Gastrocnemius medialis (tissue), 4 donors: ENCODE data around the gene GUF1. TPM values are rescaled to one million over a fixed set of nuclear protein-coding genes. Genes with fewer than 3 reads are reported as not detected.

Source experiments
- ATAC-seq, 2 donors: fragments of 150-250 bp; one replicate each; pipeline ENCODE4 v1.9.1; 2016
- DNase-seq, 2 donors: peaks; one replicate each; pipeline ENCODE4 v3.0.0-alpha.2; 2019
- H3K27ac ChIP-seq, 4 donors: fragments of 200-600 bp; sonication (generic); 1 replicate in 1 of 4; 2 replicates in 3 of 4; pipeline ENCODE4 v1.5.1; 2016 to 2018; ENCODE audit warnings: mild to moderate bottlenecking in 2 of 4, moderate library complexity in 1 of 4
- H3K27me3 ChIP-seq, 3 donors: fragments of 200-600 bp; sonication (generic) in 2 of 3; 1 replicate in 1 of 3; 2 replicates in 2 of 3; pipeline versions ENCODE4 v1.5.1 to v1.6.0; 2016 to 2019; ENCODE audit warnings: mild to moderate bottlenecking in 1 of 3, moderate library complexity in 1 of 3
- H3K36me3 ChIP-seq, 2 donors: fragments of 200-600 bp; sonication (generic) in 1 of 2; one replicate each; pipeline ENCODE4 v1.5.1; 2017 to 2018
- H3K4me1 ChIP-seq, 2 donors: fragments of 200-600 bp; sonication (generic) in 1 of 2; one replicate each; pipeline ENCODE4 v1.5.1; 2016 to 2017; ENCODE audit warnings: mild to moderate bottlenecking in 2 of 2
- H3K4me3 ChIP-seq, 4 donors: fragments of 200-600 bp; sonication (generic) in 3 of 4; 1 replicate in 1 of 4; 2 replicates in 3 of 4; pipeline ENCODE4 v1.5.1; 2016 to 2019; ENCODE audit warnings: mild to moderate bottlenecking in 2 of 4
- H3K9me3 ChIP-seq, 3 donors: fragments of 200-600 bp; sonication (generic) in 2 of 3; 1 replicate in 1 of 3; 2 replicates in 2 of 3; pipeline ENCODE4 v1.5.1; 2016 to 2019
- POLR2A ChIP-seq, 2 donors: fragments of 450-650 bp; IDR thresholded peaks; one replicate each; pipeline ENCODE4 v1.6.1; 2017; ENCODE audit warnings: antibody characterized with exemption in 2 of 2, mild to moderate bottlenecking in 2 of 2, moderate library complexity in 2 of 2
- in situ Hi-C, 4 donors: fragments of 200-750 bp; cut with MboI; loops; one replicate each; pipeline versions ENCODE4 v1.15.0 to v1.8.0; 2017; ENCODE audit warnings: low sequenced_read_pairs in 4 of 4
- intact Hi-C: fragments of 100-400 bp; cut with DNase I; formaldehyde crosslinking; loops from one replicate; pipeline ENCODE4 v1.15.1; 2023; ENCODE audit warnings: low total_unique reads
- total RNA-seq, 4 donors: library from RNA; depleted of rRNA; stranded (reverse); fragments of >200 nt; gene quantifications; one replicate each; pipeline versions ENCODE4 v1.1.0 to v1.2.3, GENCODE V29; 2016
- TF ChIP-seq, protein P1 (sequence below), 5 experiments: fragments of 450-650 bp in 3 of 5; fragments of 200-600 bp in 2 of 5; sonication (generic) in 2 of 5; IDR thresholded peaks in 4 of 5; conservative IDR thresholded peaks in 1 of 5; 1 replicate in 4 of 5; 2 replicates in 1 of 5; pipeline ENCODE4 v1.5.1; 2016 to 2019; ENCODE audit warnings: antibody characterized with exemption in 5 of 5, mild to moderate bottlenecking in 3 of 5, moderate library complexity in 3 of 5

Gene GUF1
- total RNA-seq, 4 donors from 2014 or later: 16.4 to 25.3 (median 18.9) TPM

DNA sequence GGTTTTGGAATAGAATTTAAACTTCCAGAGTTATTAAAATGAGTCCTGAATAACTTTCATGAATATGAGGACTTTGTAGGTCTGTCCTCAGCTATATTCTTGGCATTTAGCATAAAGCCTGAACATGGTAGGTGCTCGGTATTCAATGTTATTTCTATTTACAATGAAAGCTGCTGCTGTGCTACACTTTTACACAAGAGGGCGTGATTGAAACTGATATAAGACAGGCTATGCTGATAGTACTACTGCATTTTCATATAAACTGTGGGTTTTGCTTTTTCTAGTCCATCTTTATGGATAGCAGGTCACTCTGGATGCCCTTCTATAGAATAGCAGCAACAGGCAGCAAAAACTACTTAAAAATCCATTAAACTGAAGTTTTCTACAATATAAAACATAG, 60.4 kb downstream of the GUF1 start:
- Histone ChIP-seq H3K4me1 (no peaks in the 10 kb centered on the region), H3K27me3 (no peaks in the 10 kb centered on the region), H3K27ac (no peak overlapping the region), H3K36me3 (no peaks in the 10 kb centered on the region), H3K9me3 (no peaks in the 10 kb centered on the region), H3K4me3 (no peak overlapping the region)
- no peak for DNase-seq
- in situ Hi-C loops (no loop called here), intact Hi-C loops (no loop called here)
- TF ChIP-seq POLR2A (IDR thresholded peaks at IDR 0.05): no peak
- TF ChIP-seq, protein P1, sequence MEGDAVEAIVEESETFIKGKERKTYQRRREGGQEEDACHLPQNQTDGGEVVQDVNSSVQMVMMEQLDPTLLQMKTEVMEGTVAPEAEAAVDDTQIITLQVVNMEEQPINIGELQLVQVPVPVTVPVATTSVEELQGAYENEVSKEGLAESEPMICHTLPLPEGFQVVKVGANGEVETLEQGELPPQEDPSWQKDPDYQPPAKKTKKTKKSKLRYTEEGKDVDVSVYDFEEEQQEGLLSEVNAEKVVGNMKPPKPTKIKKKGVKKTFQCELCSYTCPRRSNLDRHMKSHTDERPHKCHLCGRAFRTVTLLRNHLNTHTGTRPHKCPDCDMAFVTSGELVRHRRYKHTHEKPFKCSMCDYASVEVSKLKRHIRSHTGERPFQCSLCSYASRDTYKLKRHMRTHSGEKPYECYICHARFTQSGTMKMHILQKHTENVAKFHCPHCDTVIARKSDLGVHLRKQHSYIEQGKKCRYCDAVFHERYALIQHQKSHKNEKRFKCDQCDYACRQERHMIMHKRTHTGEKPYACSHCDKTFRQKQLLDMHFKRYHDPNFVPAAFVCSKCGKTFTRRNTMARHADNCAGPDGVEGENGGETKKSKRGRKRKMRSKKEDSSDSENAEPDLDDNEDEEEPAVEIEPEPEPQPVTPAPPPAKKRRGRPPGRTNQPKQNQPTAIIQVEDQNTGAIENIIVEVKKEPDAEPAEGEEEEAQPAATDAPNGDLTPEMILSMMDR (IDR thresholded peaks at IDR 0.05 in 4 of 5, conservative IDR thresholded peaks at IDR 0.05 in 1 of 5): peak in 1 of 5 experiments; percentile 20
- no peak for ATAC-seq

DNA sequence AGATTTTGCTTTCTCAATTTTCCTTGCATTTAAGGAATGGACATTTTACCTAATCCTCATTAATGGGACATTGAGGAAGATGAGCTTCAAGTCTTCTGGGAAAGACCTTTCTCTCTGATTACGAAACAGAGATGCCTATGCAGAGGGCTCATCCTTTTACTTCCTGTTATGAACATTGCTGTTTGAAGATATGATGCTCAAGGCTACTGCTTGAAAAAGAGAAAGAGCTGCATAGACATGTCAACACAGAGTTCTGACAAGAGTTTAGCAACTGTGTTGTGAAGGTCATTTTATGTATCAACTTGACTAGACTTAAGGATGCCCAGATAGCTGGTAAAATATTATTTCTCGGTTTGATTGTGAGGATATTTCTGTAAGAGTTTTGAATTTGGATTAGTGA, 62.0 kb downstream of the GUF1 start:
- no peak overlapping the region for H3K4me3 ChIP-seq
- intact Hi-C loops (no loop called here), in situ Hi-C loops (no loop called here)
- DNase-seq (no peak), ATAC-seq (no peak)
- H3K36me3 ChIP-seq: no peaks in the 10 kb centered on the region
- no peaks in the 10 kb centered on the region for H3K4me1 ChIP-seq
- no peaks in the 10 kb centered on the region for H3K9me3 ChIP-seq
- no peak overlapping the region for H3K27ac ChIP-seq
- TF ChIP-seq, protein P1 (IDR thresholded peaks at IDR 0.05 in 4 of 5, conservative IDR thresholded peaks at IDR 0.05 in 1 of 5): no peak
- no peak for TF ChIP-seq POLR2A (IDR thresholded peaks at IDR 0.05)
- no peaks in the 10 kb centered on the region for H3K27me3 ChIP-seq

Other genes with a start within 250 kb of the GUF1 start
- 1 to 10 TPM in 2 of 4 donors, under 1 TPM in 2; 0.71 to 2.8 (median 1.4) TPM for gene KCTD8, start 229.6 kb upstream of the GUF1 start, total RNA-seq
- 10 to 100 TPM in 1 of 4 donors, 1 to 10 TPM in 2, under 1 TPM in 1; 0.61 to 12.7 (median 5.9) TPM for gene YIPF7, start 26.8 kb upstream of the GUF1 start, total RNA-seq
- gene GNPDA2, start 48.1 kb downstream of the GUF1 start, total RNA-seq: 10 to 100 TPM in 2 of 4 donors, 1 to 10 TPM in 2; 6.2 to 16.6 (median 10.7) TPM